Measurements from ENCODE around the gene CDK14. TPM values are rescaled to one million over a fixed set of nuclear protein-coding genes. Genes with fewer than 3 reads are reported as not detected.

The CDK14 gene
- total and polyA plus RNA-seq, 2 donors (not counting 3 experiments of a cell fraction or from before 2014, with no cell fraction given), result 5.5 to 34.2 TPM

DNA sequence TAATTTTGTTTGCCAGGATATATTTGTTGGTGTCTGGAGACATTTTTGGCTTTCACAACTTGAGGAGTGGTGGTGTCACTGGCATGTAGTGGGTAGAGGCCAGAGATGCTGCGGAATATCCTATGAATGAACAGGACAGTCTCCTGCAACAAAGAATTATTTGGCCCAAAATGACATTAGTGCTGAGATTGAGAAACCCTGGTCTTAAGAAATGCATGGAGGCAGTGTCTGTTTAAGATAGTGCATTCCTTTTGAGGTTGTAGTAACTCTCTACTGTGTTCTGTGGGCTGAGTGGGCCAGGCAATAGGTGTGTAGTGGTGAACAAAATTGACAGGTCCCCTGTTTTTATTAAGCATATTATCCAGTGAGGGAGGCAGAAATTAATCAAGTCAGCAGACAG lies 165.5 kb downstream of the CDK14 start:
- no peak overlapping the region for H2AFZ ChIP-seq (ENCODE audit: low read depth, low read length)
- CTCF ChIA-PET, result interaction anchor here (0.5 to 0.6 kb wide), 2 partner anchors 168 to 853 kb away, joined by 3 read pairs; no protein-coding TSS in a partner anchor
- intact Hi-C loops (cut with micrococcal nuclease) (no loop called here), dilution Hi-C loops (cut with MboI; ENCODE audit: extremely low pct_ligation_motif_present, low sequenced_read_pairs) (no loop called here)
- H3K4me3 ChIP-seq (replicated peaks in 1 of 3; ENCODE audit: insufficient read depth in 1 of 3, low read depth in 1 of 3, low read length in 3 of 3), result no peak overlapping the region
- H3K27ac ChIP-seq (ENCODE audit: insufficient read depth, low read depth, low read length), result no peak overlapping the region
- POLR2A ChIA-PET, result no interaction called here
- no peaks in the 10 kb centered on the region for H3K79me2 ChIP-seq (ENCODE audit: control insufficient read depth, insufficient read depth, low read length)
- no peaks in the 10 kb centered on the region for H4K20me1 ChIP-seq (replicated peaks; ENCODE audit: control insufficient read depth, extremely low read depth, insufficient read depth, low read length)
- no peaks in the 10 kb centered on the region for H3K4me1 ChIP-seq (ENCODE audit: control insufficient read depth, extremely low read depth, insufficient read depth, low read length)
- FAIRE-seq (no peak), DNase-seq (ENCODE audit: low read depth, low spot score) (no peak)
- H3K9me3 ChIP-seq (replicated peaks; ENCODE audit: control insufficient read depth, insufficient read depth, low read length), result no peaks in the 10 kb centered on the region
- no TSS peak for BruUV-seq (replicated peaks)
- TF ChIP-seq POLR2A (IDR thresholded peaks at IDR 0.05; ENCODE audit: low read depth, low read length), result no peak
- TF ChIP-seq MYC (IDR thresholded peaks at IDR 0.05; ENCODE audit: low read depth, low read length), result no peak
- TF ChIP-seq FOS (IDR thresholded peaks at IDR 0.05; ENCODE audit: borderline replicate concordance, insufficient read depth, low read length), result no peak
- TF ChIP-seq, protein P1, sequence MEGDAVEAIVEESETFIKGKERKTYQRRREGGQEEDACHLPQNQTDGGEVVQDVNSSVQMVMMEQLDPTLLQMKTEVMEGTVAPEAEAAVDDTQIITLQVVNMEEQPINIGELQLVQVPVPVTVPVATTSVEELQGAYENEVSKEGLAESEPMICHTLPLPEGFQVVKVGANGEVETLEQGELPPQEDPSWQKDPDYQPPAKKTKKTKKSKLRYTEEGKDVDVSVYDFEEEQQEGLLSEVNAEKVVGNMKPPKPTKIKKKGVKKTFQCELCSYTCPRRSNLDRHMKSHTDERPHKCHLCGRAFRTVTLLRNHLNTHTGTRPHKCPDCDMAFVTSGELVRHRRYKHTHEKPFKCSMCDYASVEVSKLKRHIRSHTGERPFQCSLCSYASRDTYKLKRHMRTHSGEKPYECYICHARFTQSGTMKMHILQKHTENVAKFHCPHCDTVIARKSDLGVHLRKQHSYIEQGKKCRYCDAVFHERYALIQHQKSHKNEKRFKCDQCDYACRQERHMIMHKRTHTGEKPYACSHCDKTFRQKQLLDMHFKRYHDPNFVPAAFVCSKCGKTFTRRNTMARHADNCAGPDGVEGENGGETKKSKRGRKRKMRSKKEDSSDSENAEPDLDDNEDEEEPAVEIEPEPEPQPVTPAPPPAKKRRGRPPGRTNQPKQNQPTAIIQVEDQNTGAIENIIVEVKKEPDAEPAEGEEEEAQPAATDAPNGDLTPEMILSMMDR (IDR thresholded peaks at IDR 0.05; ENCODE audit: extremely low read depth in 1 of 2, insufficient read depth in 1 of 2, low read depth in 1 of 2, low read length in 2 of 2), result no peak
- no peak for TF ChIP-seq JUN (IDR thresholded peaks at IDR 0.05; ENCODE audit: borderline replicate concordance, insufficient read depth, insufficient read length, low read depth)
- TF ChIP-seq EZH2 (IDR thresholded peaks at IDR 0.05; ENCODE audit: borderline replicate concordance, low read depth, low read length, severe bottlenecking), result no peak
- no peak for TF ChIP-seq GATA2 (IDR thresholded peaks at IDR 0.05; ENCODE audit: insufficient read depth, insufficient read length, low read depth, low read length)
- TF ChIP-seq, protein P2, sequence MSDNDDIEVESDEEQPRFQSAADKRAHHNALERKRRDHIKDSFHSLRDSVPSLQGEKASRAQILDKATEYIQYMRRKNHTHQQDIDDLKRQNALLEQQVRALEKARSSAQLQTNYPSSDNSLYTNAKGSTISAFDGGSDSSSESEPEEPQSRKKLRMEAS (IDR thresholded peaks at IDR 0.05; ENCODE audit: insufficient read depth, insufficient read length), result no peak
- TF ChIP-seq POLR2AphosphoS5 (IDR thresholded peaks at IDR 0.05; ENCODE audit: insufficient read depth, low read depth, low read length), result no peak
- H3K4me2 ChIP-seq (ENCODE audit: insufficient read depth, low read length), result no peak overlapping the region
- no peaks in the 10 kb centered on the region for H3K9me1 ChIP-seq (replicated peaks; ENCODE audit: control insufficient read depth, extremely low read depth, insufficient read depth, low read length)
- no peaks in the 10 kb centered on the region for H3K27me3 ChIP-seq (ENCODE audit: control insufficient read depth in 2 of 2, insufficient read depth in 2 of 2, low read length in 2 of 2)
- no peak overlapping the region for H3K9ac ChIP-seq (replicated peaks; ENCODE audit: extremely low read depth, insufficient read depth, low read length)
- peaks cover 0 to 2% of the 10 kb centered on the region in 2 experiments for H3K36me3 ChIP-seq (ENCODE audit: control insufficient read depth in 2 of 2, extremely low read depth in 1 of 2, insufficient read depth in 2 of 2, low read length in 2 of 2)
